ENCODE measurements around the gene IGSF9B. TPM values are rescaled to one million over a fixed set of nuclear protein-coding genes. Genes with fewer than 3 reads are reported as not detected.
A peak's percentile ranks its signal among the peaks of the same experiment; 100 is the strongest.

IGSF9B gene
- total RNA-seq, 1 experiment from 2014 or later, result 2.2 TPM

DNA sequence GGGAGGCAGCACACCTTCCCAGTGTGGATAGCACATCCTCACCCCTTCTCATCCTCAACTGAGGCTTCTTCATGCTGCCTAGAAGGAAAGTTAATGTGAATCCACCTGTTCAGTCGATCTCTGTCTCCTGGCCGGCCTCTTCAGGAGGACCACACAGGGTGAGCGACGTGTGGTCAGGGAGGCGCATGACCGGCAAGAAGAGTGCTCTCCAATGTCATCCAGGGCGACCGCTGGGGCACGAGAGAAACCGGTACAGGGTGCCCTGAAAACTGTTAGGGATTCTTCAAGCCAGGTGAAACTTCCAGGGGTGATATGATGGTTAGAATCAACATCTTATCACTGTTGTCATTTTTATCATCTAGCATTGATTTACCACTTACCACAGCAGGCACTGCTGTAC lies 43.0 kb downstream of the IGSF9B start:
- Histone ChIP-seq H3K27ac (ENCODE audit: low read length) (no peak overlapping the region), H3K4me3 (ENCODE audit: low read depth in 2 of 2, low read length in 2 of 2) (no peak overlapping the region), H3K27me3 (ENCODE audit: control insufficient read depth, insufficient read depth, low read length) (peaks cover 2% of the 10 kb centered on the region; the same call in 1 of the 2 replicates), H3K9me3 (ENCODE audit: control insufficient read depth, insufficient read depth, low read depth, low read length) (no peaks in the 10 kb centered on the region), H3K36me3 (ENCODE audit: control insufficient read depth, insufficient read depth, low read length) (no peaks in the 10 kb centered on the region), H3K4me1 (ENCODE audit: control insufficient read depth, insufficient read depth, low read length) (no peaks in the 10 kb centered on the region)
- TF ChIP-seq POLR2AphosphoS5 (IDR thresholded peaks at IDR 0.05; ENCODE audit: low read depth, low read length), result no peak
- TF ChIP-seq TCF7L2 (IDR thresholded peaks at IDR 0.05; ENCODE audit: low read depth, low read length), result no peak
- TF ChIP-seq SIN3A (IDR thresholded peaks at IDR 0.05; ENCODE audit: borderline replicate concordance, insufficient read depth, low read depth, low read length), result no peak
- TF ChIP-seq CTCF (IDR thresholded peaks at IDR 0.05), result no peak
- TF ChIP-seq REST (IDR thresholded peaks at IDR 0.05; ENCODE audit: insufficient read depth in 1 of 2, low read depth in 2 of 2, low read length in 1 of 2), result no peak
- no peak for ATAC-seq
- DNase-seq (ENCODE audit: low read depth, low spot score), result no peak
- in situ Hi-C loops (cut with HindIII; ENCODE audit: low pct_unique_long_range_greater_than_20kb, low sequenced_read_pairs) (no loop called here), intact Hi-C loops (cut with micrococcal nuclease; ENCODE audit: unreplicated experiment) (no loop called here)
- no TSS peak for BruUV-seq (replicated peaks)
- CTCF ChIA-PET, result no interaction called here
- POLR2A ChIA-PET, result no interaction called here

- Histone ChIP-seq H3K4me3 (ENCODE audit: low read depth in 2 of 2, low read length in 2 of 2) (no peak overlapping the region), H3K27ac (ENCODE audit: low read length) (no peak overlapping the region), H3K27me3 (ENCODE audit: control insufficient read depth, insufficient read depth, low read length) (no peaks in the 10 kb centered on the region), H3K4me1 (ENCODE audit: control insufficient read depth, insufficient read depth, low read length) (no peaks in the 10 kb centered on the region), H3K9me3 (ENCODE audit: control insufficient read depth, insufficient read depth, low read depth, low read length) (no peaks in the 10 kb centered on the region), H3K36me3 (ENCODE audit: control insufficient read depth, insufficient read depth, low read length) (no peaks in the 10 kb centered on the region)
- in situ Hi-C loops (cut with HindIII; ENCODE audit: low pct_unique_long_range_greater_than_20kb, low sequenced_read_pairs) (no loop called here), intact Hi-C loops (cut with micrococcal nuclease; ENCODE audit: unreplicated experiment) (no loop called here)
- ATAC-seq (peak; percentile 75), DNase-seq (ENCODE audit: low read depth, low spot score) (no peak)
- ChIA-PET POLR2A (no interaction called here), CTCF (no interaction called here)
- TF ChIP-seq CTCF (IDR thresholded peaks at IDR 0.05) (no peak), REST (IDR thresholded peaks at IDR 0.05; ENCODE audit: insufficient read depth in 1 of 2, low read depth in 2 of 2, low read length in 1 of 2) (no peak), POLR2AphosphoS5 (IDR thresholded peaks at IDR 0.05; ENCODE audit: low read depth, low read length) (no peak), SIN3A (IDR thresholded peaks at IDR 0.05; ENCODE audit: borderline replicate concordance, insufficient read depth, low read depth, low read length) (no peak), TCF7L2 (IDR thresholded peaks at IDR 0.05; ENCODE audit: low read depth, low read length) (no peak)
- BruUV-seq (replicated peaks), result no TSS peak
Measured at GRCh38 chr11:133911171-133911570, 45.6 kb downstream of the IGSF9B start.

Data from Panc1 (cell line).